Astrocyte of the cerebellum (primary cell): ENCODE data around the gene FAM184B.

ENCODE experiments used
- DNase-seq: peaks from one replicate; pipeline ENCODE4 v3.0.0-alpha.2; 2011; ENCODE audit warnings: low read depth
- H3K4me3 ChIP-seq: 2 replicates; pipeline ENCODE4 v1.5.1; 2011; ENCODE audit warnings: mild to moderate bottlenecking, low read depth, low read length, moderate library complexity
- CTCF ChIP-seq: IDR thresholded peaks from 2 replicates; pipeline ENCODE4 v1.5.1; 2012; ENCODE audit warnings: low read length, low read depth, moderate library complexity, mild to moderate bottlenecking; ENCODE audit errors: missing control alignments
- in situ Hi-C: cut with HindIII; loops from 2 replicates; pipeline ENCODE4 v1.10.0; 2017; ENCODE audit warnings: low sequenced_read_pairs

The FAM184B gene

GRCh38 chr4:17758485-17758884, 22.9 kb downstream of the FAM184B start:
- no peak for DNase-seq
- H3K4me3 ChIP-seq: no peak overlapping the region
- no peak for TF ChIP-seq CTCF
- in situ Hi-C loops: no loop called here

GRCh38 chr4:17757621-17758020, 23.8 kb downstream of the FAM184B start:
- no peak for TF ChIP-seq CTCF
- H3K4me3 ChIP-seq: no peak overlapping the region
- DNase-seq: no peak
- in situ Hi-C loops: no loop called here

GRCh38 chr4:17753646-17754045, 27.8 kb downstream of the FAM184B start:
- no peak overlapping the region for H3K4me3 ChIP-seq
- no peak for DNase-seq
- in situ Hi-C loops: no loop called here
- no peak for TF ChIP-seq CTCF

- H3K4me3 ChIP-seq: no peak overlapping the region
- TF ChIP-seq CTCF: no peak
- no peak for DNase-seq
- in situ Hi-C loops: no loop called here
These were observed 40.7 kb downstream of the FAM184B start for GRCh38 chr4:17740702-17741101.

- DNase-seq: no peak
- no peak for TF ChIP-seq CTCF
- H3K4me3 ChIP-seq: no peak overlapping the region
- in situ Hi-C loops: no loop called here
These were observed 44.9 kb downstream of the FAM184B start for GRCh38 chr4:17736484-17736883.

- no peak for TF ChIP-seq CTCF
These were observed 54.5 kb downstream of the FAM184B start for GRCh38 chr4:17726911-17727310.

GRCh38 chr4:17723648-17724047, 57.8 kb downstream of the FAM184B start:
- TF ChIP-seq CTCF: no peak
- in situ Hi-C loops: no loop called here
- H3K4me3 ChIP-seq: no peak overlapping the region
- no peak for DNase-seq

More at GRCh38 chr4:17726911-17727310, 54.5 kb downstream of the FAM184B start:
- no peak for DNase-seq
- in situ Hi-C loops: no loop called here
- no peak overlapping the region for H3K4me3 ChIP-seq
